HG03159 (cell line): Measurements from ENCODE around the gene JUND.

ENCODE experiments used
- ATAC-seq: cut with Tn5 transposase; IDR thresholded peaks from one replicate; pipeline ENCODE4 v1.9.1; 2021; ENCODE audit warnings: mild to moderate bottlenecking, moderate library complexity; ENCODE audit not compliant: unreplicated experiment

Gene JUND

DNA sequence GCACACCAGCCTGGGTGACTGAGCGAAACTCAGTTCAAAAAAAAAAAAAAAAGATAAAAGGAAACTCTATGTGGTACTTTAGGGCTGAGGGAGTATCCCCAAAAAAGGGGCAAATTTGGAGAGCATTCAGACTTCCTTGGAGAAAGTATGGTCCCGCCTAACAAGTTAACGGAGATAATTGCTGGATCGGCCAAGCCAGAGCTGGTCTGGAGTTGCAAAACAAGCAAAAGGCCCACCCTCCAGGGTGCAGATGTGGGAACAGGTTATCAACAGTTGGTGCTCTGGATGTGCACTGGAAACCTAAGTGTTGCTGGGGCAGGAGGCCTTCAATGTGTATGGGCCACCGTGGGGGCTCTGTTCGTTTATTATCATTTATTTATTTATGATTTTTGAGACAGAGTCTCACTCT is 10.0 kb downstream of the JUND start:
- no peak for ATAC-seq

DNA sequence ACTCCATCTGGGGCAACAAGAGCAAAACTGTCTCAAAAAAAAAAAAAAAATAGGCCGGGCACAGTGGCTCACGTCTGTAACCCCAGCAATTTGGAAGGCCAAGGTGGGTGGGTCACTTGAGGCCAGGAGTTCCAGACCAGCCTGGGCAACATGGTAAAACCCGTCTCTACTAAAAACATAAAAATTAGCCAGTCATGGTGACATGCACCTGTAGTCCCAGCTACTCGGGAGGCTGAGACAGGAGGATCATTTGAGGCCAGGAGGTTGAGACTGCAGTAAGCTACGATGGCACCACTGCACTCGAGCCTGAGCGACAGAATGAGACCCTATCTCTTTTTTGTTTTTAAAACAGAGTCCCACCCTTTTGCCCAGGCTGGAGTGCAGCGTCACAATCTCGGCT is 11.1 kb downstream of the JUND start:
- ATAC-seq: no peak

DNA sequence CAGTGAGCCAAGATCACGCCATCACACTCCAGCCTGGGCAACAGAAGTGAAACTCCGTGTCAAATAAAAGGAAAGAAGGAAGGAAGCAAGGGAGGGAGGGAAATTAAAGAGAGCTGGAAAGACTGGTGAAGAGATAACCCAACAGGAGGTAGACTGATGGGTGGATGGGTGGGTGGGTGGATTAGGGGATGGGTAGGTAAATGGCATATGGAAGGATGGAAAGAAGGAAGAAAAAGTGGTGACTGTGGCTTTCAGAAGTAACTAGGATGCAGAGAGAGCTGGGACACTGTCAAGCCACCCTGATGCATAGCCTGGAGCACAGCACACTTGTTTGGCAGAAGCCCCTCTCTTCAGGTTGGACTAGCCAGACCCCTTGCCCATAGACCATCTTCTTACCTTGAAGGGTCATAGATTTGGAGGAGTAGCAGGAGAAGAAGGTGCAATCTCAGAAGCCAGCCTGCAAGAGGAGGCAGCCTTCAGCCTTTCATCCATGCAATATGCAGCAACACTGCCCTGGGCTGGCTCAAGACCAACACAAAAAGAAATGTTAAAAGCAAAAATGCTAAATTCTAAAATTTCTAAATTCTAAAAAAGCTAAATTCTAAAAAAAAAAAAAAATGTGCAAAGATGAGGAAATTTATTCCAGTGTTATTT is 12.2 kb downstream of the JUND start:
- no peak for ATAC-seq

DNA sequence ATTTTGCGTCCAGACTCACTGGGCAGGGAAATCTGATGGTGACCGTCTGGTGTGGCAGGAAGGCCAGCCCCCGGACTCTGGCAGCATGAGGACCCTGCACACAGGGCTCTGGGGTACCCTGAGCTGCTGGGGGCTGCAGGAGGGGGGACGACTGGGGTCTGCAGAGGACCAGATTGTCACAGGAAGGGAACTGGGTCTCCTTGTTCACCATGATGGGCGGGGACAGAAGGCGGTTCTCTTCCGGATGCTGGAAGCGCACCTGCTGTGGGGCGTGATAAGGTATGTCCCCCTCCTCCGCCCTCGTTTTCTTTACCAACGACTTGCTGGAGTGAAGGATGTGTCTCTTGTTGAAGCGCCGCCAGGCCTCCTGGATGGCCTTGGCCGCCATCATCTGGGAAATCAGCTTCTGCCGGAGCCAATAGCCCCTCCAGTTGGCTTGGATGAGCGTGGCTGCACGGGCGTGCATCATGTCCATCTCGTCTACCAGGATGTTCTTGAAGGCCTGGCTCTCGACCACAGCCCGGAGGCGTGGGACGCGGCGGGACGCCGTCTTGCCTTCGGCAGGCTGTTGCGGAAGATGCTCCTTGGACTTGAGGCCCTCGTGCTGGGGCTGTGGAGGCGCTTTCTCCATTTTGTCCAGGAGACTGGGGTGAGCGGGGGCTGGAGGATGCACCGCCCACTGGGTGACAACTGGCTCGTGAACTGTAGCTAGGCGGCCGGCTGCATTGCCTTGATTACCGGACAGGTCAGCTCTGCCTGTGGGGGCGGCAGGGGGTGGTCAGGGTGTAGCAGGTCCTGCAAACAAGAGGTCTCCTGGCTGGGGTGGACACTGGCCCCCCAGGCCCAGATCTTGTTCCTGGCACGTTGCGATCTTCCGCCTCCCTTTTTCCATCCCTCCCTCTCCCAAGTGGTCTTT is 14.4 kb downstream of the JUND start:
- ATAC-seq: no peak

DNA sequence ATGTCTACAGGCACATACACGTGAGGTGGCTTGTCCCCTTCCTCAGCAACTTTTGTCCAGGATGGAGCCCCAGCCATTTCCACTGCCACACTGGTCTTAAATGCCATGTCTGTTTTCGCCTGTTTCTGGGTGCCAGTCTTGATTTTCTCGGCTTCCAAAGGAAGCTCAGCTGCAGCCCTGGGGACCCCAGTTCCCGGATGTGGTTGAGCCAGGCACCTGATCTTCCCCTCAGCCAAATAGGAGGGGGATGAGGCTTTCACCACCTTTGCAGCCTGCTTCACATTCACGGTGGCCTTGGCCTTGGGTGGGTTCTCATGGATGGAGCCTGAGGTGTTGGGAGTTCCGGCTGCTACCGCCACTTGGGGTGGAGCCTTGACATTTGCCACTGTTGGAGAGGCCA is 15.8 kb downstream of the JUND start:
- ATAC-seq: no peak

DNA sequence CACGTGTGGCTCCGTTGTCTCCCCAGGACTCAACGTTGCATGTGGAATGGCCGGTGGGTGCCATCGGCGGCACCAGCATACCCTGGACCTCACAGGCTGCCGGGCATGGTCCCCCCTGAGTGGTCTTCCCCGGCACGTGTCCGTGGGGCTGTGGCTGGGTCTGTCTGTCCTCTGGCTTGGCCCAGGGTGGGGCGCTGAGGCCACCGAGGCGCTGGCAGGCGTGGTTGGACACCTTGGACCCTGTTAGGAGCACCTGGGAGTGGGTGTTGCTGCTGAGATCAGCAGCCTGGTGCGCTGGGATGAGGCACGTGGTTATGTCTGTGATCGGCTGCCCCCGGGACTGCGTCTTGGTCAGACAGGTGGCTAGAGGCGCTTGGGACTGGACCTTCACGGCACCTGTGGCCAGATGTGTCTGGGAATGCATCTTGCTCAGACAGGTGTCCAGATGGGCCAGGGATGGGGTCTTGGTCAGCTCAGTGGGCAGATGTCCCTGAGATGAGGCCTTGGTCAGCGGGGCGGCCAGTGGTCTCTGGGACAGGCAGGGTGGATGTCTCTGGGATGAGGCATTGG is 16.4 kb downstream of the JUND start:
- ATAC-seq: no peak

DNA sequence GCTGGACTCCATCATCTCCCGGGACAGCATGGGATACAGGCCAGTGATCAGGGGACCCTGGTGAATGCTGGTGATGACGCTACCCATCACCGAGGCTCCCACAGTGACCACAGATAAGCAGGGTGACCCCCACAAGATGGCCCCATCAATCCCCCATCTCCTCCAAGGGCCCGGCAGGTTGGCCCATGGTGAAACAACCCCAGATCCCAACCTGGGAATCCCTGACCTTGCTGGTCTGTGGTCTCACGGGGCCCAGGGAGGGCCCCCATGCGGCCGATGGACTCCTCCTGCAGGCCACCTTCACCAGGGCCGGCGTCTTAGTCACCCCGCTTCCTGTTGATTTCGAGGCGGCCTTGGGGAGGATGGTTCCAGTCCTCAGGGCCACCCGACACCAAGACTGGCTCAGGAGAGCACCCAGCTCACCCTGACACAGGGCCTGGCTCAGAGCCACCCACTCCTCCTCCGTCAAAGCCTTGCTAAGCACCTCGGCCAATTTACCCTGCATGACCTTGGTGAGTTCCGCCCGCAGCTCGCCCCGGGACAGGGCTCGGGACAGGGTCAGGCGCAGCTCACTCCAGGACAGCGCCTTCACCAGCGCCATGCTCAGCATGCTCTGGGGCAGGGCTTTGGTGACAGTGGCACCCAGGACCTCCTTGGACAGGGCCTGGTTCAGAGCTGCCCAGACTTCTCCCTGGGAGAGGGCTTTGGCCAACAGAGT is 17.1 kb downstream of the JUND start:
- no peak for ATAC-seq

GRCh38 chr19:18263324-18264136 is 17.9 kb downstream of the JUND start:
- ATAC-seq: no peak

- ATAC-seq: no peak
These were observed 18.5 kb downstream of the JUND start for GRCh38 chr19:18262917-18263316.

DNA sequence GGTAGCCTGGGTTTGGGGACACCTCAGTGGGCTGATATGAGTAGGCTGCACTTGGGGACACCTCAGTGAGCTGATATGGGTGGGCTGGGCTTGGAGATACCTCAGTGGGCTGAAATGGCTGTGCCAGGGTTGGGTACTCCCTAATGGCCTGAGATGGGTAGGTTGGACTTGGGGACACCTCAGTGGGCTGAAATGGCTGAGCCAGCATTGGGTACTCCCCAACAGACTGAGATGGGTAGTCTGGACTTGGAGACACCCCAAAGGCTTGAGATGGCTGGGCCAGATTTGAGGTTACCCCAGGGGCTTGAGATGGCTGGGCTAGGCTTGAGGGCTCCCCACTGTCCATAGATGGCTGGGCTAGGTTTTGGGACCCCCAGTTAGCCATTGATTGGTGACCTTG is 19.3 kb downstream of the JUND start:
- ATAC-seq: no peak

- ATAC-seq: no peak
These were observed 19.9 kb downstream of the JUND start for GRCh38 chr19:18261474-18261873.

DNA sequence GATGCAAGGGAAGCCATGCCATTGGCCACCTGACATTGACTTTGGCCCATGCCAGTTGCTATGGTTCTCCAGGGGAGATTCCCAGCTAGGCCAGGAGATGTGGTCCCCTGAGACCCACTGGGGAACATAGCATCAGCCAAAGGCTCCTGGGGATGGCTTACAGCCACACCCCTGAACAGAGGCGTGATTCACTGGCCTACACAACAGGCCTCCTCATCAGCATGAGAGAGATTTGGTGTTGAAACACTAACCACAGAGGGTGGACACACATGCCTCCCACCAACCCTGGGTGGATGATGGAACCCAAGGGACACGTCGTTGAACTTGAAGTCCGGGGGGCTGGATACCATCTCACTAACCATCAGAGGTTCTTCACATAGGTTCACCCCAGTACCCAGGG is 21.5 kb downstream of the JUND start:
- ATAC-seq: no peak

- no peak for ATAC-seq
These were observed 23.6 kb downstream of the JUND start for GRCh38 chr19:18257503-18258470.

DNA sequence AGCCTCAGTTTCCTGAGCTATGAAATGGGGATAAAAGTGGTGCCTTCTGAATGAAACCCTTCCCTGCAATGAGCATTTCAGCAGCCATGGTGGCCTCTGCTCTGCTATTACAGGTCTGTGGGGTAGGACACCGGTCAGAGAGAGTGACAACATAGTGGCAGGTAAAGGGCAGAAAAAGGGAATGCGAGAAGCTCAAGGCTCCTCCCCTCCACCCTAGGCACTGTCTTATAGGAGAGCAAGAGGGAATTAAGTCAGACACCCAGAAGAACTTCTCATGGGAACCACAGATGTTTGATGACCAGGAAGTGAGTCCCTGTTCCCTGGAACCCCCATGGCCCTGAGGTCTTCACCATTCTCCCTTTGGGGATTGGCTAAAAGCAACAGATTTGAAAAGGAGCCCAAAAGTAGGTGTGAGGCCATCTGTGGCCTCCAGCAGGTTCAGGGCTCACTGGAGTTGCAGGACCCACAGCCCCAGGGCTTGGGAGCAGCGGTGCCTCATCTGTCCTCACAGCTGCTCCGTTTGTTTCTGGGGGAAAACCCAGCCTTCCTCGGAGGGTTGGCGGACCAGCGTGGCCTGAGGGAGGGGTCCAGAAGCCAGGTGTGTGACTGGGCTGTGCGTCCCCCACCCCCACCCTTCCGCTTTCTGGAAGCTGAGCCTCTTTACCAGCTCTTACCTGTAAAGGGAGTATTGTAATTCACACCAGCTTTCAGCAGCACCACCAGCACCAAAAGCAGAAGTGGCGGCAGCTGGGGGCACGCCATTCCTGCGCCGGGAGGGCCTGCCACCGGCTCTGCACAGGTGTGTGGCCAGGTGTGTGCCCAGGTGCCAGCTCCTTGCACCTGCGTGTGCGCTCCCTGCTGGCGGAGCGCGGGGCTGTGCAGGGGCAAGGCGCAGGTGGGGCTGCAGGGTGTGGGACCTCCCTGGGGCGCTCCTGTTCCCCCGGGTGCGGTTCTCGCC is 26.6 kb downstream of the JUND start:
- no peak for ATAC-seq

DNA sequence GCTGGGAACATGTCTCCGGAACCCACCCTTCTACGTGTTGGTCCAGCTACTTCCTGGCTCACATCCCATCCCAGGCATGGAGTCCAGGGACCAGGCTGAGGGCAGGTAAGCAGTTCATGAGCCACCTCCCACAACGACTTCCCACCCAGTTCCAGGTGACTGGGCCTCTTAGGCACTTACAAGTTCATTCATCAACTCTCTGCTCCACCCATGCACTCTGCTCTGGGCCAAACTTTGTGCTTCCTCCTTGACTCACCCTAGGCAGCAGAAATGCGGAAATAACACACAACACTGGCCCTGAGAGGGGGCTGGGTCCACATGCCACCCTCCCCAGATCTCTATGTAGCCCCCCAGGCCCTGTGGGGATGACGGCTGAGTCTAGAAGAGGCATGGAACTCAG is 27.7 kb downstream of the JUND start:
- ATAC-seq: no peak

DNA sequence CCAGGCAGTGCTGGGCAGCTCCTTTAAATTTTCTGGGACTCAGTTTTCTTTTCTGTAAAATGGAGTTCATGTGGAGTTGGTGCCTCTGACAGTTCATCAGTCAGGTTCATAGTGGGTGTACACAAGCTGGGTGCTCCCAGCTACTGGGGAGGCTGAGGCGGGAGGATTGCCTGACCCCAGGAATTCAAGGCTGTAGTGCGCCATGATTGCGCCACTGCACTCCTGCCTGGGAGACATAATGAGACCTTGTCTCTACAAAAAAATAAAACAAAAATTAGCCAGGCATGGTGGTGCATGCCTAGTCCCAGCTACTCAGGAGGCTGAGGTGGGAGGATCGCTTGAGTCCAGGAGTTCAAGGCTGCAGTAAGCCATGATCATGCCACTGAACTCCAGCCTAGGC is 28.3 kb downstream of the JUND start:
- ATAC-seq: no peak

DNA sequence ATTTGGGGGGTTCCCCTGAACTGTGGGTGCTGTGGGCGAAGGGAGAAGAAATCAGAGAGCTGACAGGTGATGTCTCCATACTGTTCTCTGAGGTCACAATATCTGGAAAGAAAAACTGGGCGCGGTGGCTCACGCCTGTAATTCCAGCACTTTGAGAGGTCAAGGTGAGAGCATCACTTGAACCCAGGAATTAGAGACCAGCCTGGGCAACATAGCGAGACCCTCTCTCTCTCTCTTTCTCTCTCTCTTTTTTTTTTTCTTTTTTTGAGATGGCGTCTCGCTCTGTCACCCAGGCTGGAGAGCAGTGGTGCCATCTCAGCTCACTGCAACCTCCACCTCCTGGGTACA is 29.1 kb downstream of the JUND start:
- ATAC-seq: no peak

DNA sequence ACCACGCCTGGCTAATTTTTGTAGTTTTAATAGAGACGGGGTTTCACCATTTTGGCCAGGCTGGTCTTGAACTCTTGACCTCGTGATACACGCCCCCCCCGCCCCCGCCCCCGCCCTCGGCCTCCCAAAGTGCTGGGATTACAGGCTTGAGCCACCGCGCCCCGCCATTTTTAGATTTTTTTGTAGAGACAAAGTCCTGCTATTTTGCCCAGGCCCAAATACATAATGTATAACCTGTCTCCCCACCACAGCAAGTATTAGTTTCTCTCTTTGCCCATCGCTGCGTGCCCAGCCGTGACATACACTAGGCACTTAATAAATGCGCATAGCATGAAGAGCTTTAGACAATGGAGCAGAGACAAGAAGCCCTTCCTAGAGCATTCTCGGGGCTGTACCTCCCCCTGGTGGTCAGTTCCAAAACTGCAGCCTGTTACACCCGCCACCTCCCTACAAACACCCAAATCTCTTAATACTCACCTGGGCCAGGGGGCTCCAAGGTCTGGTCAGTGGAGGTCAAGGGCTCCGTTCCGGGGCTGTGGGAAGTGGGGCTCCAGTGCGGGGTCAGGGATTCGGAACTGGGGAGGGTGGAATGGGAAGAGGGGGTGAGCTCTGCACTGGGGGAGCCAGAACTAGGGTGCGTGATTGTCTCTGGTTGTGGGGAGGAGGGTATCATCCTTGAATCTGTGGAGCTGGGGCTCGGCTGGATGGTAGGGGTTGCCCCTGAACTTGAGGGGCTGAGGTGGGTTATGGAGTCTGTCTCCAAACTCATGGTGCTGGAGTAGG is 29.6 kb downstream of the JUND start:
- ATAC-seq: no peak
